LHCN-M2 (cell line): ENCODE measurements around the gene UBE2C. TPM values are rescaled to one million over a fixed set of nuclear protein-coding genes. Genes with fewer than 3 reads are reported as not detected.

Experiments used
- DNase-seq: peaks from one replicate; pipeline ENCODE4 v3.0.0-alpha.2; 2012; ENCODE audit warnings: low read depth
- total RNA-seq: library from RNA; depleted of rRNA; stranded (reverse); fragments of >200 nt; gene quantifications from 2 replicates; pipeline ENCODE4 v1.2.3, GENCODE V29; 2014; rRNA removed

UBE2C gene
- total RNA-seq, 1 experiment from 2014 or later = 235 TPM

DNA sequence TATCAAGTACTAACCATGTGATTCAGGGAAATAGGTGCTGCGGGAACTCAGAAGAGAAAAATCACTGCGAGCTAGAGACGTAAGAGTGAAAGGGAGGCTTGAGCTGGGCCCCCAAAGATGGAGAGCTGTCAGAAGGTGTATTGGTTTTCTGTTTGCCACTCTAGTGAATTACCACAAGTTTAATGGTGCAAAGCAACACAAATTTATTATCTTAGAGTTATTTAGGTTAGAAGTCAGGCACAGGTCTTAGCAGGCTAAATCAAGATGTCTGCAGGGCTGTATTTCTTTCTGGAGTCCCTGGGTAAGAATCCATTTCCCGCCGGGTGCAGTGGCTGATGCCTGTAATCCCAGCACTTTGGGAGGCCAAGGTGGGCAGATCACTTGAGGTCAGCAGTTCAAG lies 47.5 kb downstream of the UBE2C start:
- no peak for DNase-seq

DNA sequence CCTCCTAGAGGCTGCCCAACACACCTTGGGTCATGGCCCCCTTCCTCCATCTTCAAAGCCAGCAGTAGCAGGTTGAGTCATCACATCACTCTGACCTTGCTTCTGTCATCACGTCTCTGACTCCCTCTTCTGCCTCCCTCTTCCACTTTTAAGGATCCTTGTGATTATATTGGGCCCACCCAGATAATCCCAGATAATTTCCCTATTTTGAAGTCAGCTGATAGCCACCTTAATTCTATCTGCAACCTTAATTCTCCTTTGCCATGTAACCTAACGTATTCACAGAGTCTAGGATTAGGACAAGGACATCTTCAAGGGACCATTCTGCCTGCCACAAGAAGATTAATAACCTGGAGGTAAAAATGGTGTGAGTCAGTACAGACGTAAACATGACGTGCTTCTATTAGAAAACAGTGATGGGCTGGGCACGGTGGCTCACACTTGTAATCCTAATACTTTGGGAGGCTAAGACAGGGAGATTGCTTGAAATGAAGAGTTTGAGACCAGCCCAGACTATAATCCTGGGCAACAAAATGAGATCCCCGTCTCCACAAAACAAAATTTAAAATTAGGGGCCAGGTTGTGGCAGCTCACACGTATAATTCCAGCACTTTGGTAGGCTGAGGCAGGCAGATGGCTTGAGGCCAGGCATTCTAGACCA lies 48.2 kb downstream of the UBE2C start:
- no peak for DNase-seq

DNA sequence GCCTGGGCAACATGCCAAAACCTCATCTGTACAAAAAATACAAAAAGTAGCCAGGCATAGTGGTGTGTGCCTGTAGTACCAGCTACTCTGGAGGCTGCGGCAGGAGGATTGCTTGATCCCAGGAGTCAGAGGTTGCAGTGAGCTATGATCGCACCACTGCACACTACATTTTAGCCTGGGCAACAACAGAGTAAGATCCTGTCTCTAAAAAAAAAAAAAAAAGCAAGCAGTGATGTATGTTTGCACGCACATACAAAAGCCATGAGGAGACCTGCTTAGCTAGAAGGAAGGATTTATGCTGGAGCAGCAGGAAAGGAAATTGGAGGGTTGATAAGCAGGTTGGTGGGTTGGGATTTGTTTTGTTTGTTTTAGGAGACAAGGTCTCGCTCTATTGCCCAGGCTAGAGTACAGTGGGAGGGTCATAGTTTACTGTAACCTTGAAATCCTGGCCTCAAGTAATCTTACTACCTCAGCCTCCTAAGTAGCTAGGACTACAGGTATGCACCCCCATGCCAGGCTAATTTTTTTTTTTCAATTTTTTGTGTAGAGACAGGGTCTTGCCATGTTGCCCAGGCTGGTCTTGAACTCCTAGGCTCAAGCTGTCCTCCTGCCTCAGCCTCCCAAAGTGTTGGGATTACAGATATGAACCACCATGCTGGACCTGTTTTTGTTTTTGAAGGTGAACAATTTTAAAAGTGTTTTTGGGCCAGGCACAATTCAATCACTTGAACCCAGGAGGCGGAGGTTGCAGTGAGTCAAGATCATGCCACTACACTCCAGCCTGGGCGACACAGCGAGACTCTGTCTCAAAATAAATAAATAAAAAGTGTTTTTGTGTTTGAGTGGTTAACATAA lies 49.0 kb downstream of the UBE2C start:
- DNase-seq = no peak

DNA sequence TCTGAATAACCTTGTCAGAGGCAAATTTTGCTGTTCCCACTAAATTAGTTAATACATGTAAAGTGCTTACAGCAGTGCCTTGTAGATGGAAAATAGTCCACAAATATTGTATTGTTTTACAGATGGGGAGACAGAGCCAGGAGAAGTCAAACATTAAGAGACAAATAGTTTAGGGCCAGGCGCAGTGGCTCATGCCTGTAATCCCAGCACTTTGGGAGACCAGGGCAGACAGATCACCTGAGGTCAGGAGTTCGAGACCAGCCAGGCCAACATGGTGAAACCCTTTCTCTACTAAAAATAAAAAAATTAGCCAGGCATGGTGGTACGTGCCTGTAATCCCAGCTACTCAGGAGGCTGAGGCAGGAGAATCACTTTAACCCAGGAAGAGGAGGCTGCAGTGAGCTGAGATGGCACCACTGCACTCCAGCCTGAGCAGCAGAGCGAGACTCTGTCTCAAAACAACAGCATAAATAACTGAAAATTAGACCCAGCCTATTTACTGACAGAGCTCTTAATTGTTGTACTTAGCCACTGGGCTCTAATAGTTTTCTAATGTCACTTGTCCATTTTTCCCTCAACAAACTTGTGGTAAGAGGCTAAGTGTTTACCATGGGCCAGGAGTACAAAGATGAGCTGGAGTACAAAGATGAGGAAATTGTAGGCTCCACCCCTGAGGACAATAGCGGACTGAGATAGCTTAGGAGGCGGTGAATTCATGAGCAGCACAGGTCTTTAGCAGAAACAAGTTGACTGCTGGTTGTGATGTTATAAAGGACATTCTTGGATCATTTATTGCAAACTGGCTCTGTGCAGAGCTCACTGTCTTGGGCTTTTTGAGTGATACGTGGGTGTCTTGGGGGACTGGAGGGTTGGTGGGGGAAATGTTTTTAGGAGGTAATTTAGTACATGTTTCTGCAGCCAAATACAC lies 51.4 kb downstream of the UBE2C start:
- no peak for DNase-seq

DNA sequence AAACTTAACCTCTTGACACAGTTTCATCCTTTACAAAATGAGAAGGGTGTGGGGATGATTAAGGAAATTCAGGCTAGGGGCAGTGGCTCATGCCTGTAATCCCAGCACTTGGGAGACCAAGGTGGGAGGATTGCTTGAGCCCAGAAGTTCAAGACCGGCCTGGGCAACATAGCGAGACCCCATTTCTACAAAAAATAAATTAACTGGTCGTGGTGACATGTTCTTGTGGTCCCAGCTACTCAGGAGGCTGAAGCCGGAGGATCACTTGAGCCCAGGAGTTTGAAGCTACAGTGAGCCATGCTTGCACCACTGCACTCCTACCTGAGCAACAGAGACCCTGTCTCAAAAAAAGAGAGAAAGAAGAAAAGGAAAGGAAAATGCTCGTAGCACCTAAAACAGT lies 54.0 kb downstream of the UBE2C start:
- no peak for DNase-seq

Other genes starting within 250 kb of the UBE2C start
- gene WFDC8, start 233.4 kb upstream of the UBE2C start, total RNA-seq = not detected in 2 replicates
- not detected in 2 replicates for gene WFDC10A, start 182.9 kb upstream of the UBE2C start, total RNA-seq
- not detected in 2 replicates for gene WFDC9, start 181.4 kb upstream of the UBE2C start, total RNA-seq
- 1.2 TPM in 1 of 2 replicates, not detected in the other for gene WFDC11, start 142.4 kb upstream of the UBE2C start, total RNA-seq
- not detected in 2 replicates for gene WFDC13, start 110.6 kb upstream of the UBE2C start, total RNA-seq
- gene WFDC10B, start 107.6 kb upstream of the UBE2C start, total RNA-seq = 0.38 TPM in 1 of 2 replicates, not detected in the other
- gene SPINT4, start 90.3 kb upstream of the UBE2C start, total RNA-seq = not detected in 2 replicates
- gene WFDC3, start 20.8 kb upstream of the UBE2C start, total RNA-seq = 0.51 and 0.75 TPM in 2 replicates
- 22.9 and 35.5 TPM in 2 replicates for gene DNTTIP1, start 20.7 kb upstream of the UBE2C start, total RNA-seq
- 0.34 and 0.38 TPM in 2 replicates for gene TNNC2, start 14.7 kb downstream of the UBE2C start, total RNA-seq
- 75.8 and 80.3 TPM in 2 replicates for gene SNX21, start 21.2 kb downstream of the UBE2C start, total RNA-seq
- 39.1 and 46.6 TPM in 2 replicates for gene ACOT8, start 44.7 kb downstream of the UBE2C start, total RNA-seq
- 3.3 and 4.6 TPM in 2 replicates for gene ZSWIM3, start 45.0 kb downstream of the UBE2C start, total RNA-seq
- 9.8 and 10.2 TPM in 2 replicates for gene ZSWIM1, start 68.6 kb downstream of the UBE2C start, total RNA-seq
- gene SPATA25, start 75.0 kb downstream of the UBE2C start, total RNA-seq = 0.69 and 4.1 TPM in 2 replicates
- gene NEURL2, start 78.6 kb downstream of the UBE2C start, total RNA-seq = 5.4 and 9.0 TPM in 2 replicates
- 118 and 180 TPM in 2 replicates for gene CTSA, start 78.7 kb downstream of the UBE2C start, total RNA-seq
- 7.2 and 10.3 TPM in 2 replicates for gene PLTP, start 99.5 kb downstream of the UBE2C start, total RNA-seq
- 10.2 and 13.6 TPM in 2 replicates for gene PCIF1, start 122.0 kb downstream of the UBE2C start, total RNA-seq
- 15.3 and 15.9 TPM in 2 replicates for gene ZNF335, start 159.6 kb downstream of the UBE2C start, total RNA-seq
- not detected in 2 replicates for gene MMP9, start 196.3 kb downstream of the UBE2C start, total RNA-seq
- gene SLC12A5, start 216.6 kb downstream of the UBE2C start, total RNA-seq = under 0.01 TPM in 1 of 2 replicates, not detected in the other